PFSK-1 (cell line): Measurements from ENCODE around the gene MYO1D.

ENCODE experiments used
- FOXP2 ChIP-seq: optimal IDR thresholded peaks from 2 replicates; pipeline ENCODE3; 2011; ENCODE audit warnings: borderline replicate concordance, control low read depth, inconsistent platforms; ENCODE audit not compliant: insufficient read depth; ENCODE audit errors: extremely low read length, extremely low read depth
- POLR2AphosphoS5 ChIP-seq: IDR thresholded peaks from 2 replicates; pipeline ENCODE4 v1.6.1; 2012; ENCODE audit warnings: low read depth, mild to moderate bottlenecking, control low read depth, low read length, moderate library complexity
- REST ChIP-seq, 2 experiments: IDR thresholded peaks; 2 replicates each; pipeline versions ENCODE4 v1.6.1 to v1.8.0; 2011 to 2012; ENCODE audit warnings: low read depth in 2 of 2, low read length in 2 of 2, control low read depth in 1 of 2, inconsistent platforms in 1 of 2, mild to moderate bottlenecking in 1 of 2, moderate library complexity in 1 of 2; ENCODE audit not compliant: insufficient read depth in 1 of 2
- SIN3A ChIP-seq: IDR thresholded peaks from 2 replicates; pipeline ENCODE4 v1.6.1; 2012; ENCODE audit warnings: mild to moderate bottlenecking, low read length, moderate library complexity, borderline replicate concordance; ENCODE audit not compliant: insufficient read depth
- TAF1 ChIP-seq: IDR thresholded peaks from 2 replicates; pipeline ENCODE4 v1.6.1; 2012; ENCODE audit warnings: low read length, control low read depth, borderline replicate concordance; ENCODE audit not compliant: insufficient read depth

Gene MYO1D

GRCh38 chr17:32912218-32912897 lies 35.4 kb upstream of the MYO1D start:
- no peak for TF ChIP-seq FOXP2
- no peak for TF ChIP-seq TAF1
- TF ChIP-seq REST (IDR thresholded peaks at IDR 0.05; ENCODE audit: insufficient read depth in 1 of 2, low read depth in 2 of 2, low read length in 2 of 2), result no peak
- TF ChIP-seq POLR2AphosphoS5, result no peak
- no peak for TF ChIP-seq SIN3A

DNA sequence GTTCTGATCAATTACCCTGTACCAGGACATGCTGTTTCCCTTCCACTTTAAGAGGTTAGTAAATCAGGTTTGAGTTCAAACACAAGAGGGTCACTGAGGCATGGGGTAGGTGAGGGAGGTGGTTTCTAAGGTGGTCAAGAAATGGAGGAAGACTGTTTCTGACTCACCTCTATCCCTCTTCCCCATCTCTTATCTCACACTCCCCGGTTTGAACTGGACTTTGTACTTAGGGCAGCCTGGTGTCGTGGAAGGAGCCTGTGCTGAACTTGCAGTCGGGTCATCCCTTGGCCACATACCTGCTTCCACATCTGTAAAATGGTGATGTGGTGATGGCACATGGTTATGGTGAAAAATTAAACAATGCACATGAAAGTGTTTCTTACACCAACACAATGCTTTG lies 33.8 kb upstream of the MYO1D start:
- TF ChIP-seq POLR2AphosphoS5 (no peak), SIN3A (no peak), TAF1 (no peak), FOXP2 (no peak)

DNA sequence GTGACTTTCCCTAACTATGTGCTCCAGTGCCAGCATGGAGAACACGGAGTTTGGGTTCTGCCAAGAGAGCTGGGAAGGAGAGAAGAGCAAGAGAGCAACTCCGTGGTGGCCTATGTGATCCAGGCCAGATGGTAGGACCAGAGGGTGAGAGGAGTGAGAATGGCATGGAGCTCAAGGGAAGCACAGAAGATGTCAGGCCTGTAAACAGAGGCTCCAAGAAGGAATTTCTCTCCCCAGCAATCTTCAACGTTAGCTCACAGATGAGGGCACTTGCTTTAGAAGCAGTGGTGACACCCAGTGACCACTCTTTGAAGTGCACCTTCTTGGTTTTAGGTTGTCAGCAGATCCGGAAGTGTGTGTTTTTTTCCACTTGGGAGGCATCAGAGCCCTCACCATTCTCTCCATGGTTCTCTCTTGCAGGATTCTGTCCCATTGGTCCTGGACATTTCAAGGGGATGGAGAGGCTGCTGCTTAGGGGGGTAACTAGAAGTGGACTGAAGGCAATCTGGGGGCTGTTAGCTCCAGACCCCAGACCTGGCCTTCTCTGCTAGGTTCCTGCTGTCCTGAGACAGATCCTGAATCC lies 33.0 kb upstream of the MYO1D start:
- TF ChIP-seq TAF1 (no peak), FOXP2 (no peak), SIN3A (no peak), POLR2AphosphoS5 (no peak), REST (IDR thresholded peaks at IDR 0.05; ENCODE audit: insufficient read depth in 1 of 2, low read depth in 2 of 2, low read length in 2 of 2) (no peak)

DNA sequence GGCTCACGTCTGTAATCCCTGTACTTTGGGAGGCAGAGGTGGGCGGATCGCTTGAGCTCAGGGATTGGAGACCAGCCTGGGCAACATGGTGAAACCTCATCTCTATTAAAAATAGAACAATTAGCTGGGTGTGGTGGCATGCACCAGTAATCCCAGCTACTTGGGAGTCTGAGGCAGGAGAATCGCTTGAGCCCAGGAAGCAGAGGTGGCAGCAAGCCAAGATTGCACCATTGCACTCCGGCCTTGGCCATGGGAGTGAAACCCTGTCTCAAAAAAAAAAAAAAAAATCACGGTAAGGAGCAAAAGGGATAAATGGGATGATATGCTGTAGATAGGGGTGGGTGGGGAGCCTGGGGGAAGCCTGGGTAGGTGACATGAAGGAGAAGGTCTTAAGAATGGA lies 30.7 kb upstream of the MYO1D start:
- TF ChIP-seq SIN3A (no peak), REST (IDR thresholded peaks at IDR 0.05; ENCODE audit: insufficient read depth in 1 of 2, low read depth in 2 of 2, low read length in 2 of 2) (no peak), POLR2AphosphoS5 (no peak), FOXP2 (no peak), TAF1 (no peak)

GRCh38 chr17:32904891-32905290 lies 28.0 kb upstream of the MYO1D start:
- TF ChIP-seq POLR2AphosphoS5 (no peak), TAF1 (no peak), SIN3A (no peak), FOXP2 (no peak), REST (IDR thresholded peaks at IDR 0.05; ENCODE audit: insufficient read depth in 1 of 2, low read depth in 2 of 2, low read length in 2 of 2) (no peak)
